Activated CD4-positive, alpha-beta T cell treated with anti-CD3 and anti-CD28 coated beads, Interleukin-2, amount 50 U/mL, for 24 hours (primary cell): ENCODE results near the gene COBLL1.

Experiments used
- DNase-seq, 2 donors: peaks; one replicate each; pipeline ENCODE4 v3.0.0-alpha.2; 2020; ENCODE audit warnings: low read depth in 1 of 2, low spot score in 1 of 2

The COBLL1 gene

GRCh38 chr2:164859251-164859818 lies 17.7 kb upstream of the COBLL1 start:
- no peak for DNase-seq

DNA sequence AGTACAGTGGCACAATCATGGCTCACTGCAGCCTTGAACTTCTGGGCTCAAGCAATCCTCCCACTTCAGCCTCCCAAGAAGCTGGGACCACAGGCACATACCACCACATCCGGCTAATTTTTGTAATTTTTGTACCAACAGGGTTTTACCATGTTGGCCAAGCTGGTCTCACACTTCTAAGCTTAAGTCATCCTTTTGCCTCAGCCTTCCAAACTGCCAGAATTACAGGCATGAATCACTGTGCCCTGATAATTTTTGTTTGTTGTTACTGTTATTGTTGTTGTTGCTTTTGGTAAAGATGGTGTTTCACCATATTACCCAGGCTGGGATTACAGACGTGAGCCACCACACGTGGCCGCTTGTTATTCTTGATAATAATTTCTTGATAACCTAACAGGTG lies 10.5 kb upstream of the COBLL1 start:
- DNase-seq, result no peak

DNA sequence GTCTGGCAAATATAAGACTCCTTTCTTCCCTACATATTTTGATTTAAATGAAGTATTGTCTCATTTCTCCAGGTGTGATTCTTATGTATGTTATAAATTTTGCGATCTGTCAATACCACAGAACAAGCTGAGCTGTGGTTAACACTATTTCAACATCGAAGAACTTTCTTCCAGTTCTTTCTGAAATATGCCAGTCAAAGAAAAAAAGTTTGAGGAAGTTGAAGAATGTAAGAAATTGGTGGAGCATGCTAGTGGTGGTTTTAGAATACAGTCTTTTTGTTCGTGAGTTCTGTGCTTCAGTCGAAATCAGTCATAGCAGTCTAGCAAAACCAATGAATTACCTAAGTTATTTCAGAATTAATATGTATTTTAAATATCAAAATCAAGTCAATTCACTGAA lies 8.6 kb upstream of the COBLL1 start:
- no peak for DNase-seq

GRCh38 chr2:164849506-164849905 lies 7.9 kb upstream of the COBLL1 start:
- DNase-seq, result no peak

DNA sequence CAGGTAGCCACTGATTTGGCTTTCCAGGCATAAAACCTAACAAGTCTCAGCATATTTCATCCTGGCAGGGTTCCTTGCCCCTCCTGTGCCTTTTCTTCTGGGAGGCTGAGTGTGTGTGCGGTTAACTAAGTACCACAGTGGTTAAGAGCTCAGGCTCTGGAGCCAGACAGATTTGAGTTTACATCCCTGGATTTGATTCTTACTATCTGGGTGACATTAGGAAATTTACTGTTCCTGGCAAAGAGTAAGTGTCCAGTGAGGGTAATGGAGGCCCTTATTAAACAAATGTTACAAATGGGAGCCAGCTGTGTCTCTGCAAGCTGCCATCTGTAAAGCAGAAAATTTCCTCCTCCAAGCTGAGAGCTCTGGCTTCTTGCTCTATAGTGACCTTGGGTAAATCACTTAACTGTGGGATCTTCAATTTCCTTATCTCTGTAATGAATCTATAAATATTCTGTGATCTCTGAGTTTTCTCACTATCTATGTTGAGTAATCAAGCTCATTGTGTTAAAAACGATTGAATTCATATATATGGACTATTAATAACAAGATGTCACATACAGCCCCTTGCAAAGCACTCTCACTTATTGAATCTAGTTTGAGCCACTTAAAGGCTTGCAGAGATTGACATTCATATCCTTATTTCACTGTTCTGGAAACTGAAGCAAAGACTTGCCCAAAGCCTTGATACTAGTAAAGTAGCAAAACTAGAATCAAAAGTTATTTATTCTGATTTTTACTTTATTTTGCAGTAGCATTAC lies 6.5 kb upstream of the COBLL1 start:
- no peak for DNase-seq

DNA sequence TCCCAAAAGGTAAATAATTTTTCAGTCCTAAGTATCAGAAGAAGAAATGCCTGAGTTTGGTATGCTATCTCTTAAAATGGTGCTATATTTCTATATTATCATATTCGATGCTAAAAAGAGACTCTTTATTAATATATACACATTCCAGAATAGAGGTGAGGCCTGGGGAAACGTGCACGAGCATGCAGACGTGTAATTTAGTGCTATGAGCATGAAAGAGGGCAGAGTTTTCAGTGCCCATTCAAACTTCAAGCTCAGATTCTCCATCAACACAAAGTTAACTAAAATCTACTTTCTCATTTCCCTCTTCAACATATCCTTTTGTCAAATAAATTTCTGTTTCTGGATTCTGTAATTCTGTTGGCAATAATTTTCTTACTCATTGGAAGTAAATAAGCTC lies 5.7 kb upstream of the COBLL1 start:
- DNase-seq, result no peak

- DNase-seq, result no peak
Measured at GRCh38 chr2:164846276-164846675, 4.7 kb upstream of the COBLL1 start.

GRCh38 chr2:164843346-164843911 lies 1.8 kb upstream of the COBLL1 start:
- no peak for DNase-seq

GRCh38 chr2:164842624-164842966 lies 972 bp upstream of the COBLL1 start:
- DNase-seq, result no peak

DNA sequence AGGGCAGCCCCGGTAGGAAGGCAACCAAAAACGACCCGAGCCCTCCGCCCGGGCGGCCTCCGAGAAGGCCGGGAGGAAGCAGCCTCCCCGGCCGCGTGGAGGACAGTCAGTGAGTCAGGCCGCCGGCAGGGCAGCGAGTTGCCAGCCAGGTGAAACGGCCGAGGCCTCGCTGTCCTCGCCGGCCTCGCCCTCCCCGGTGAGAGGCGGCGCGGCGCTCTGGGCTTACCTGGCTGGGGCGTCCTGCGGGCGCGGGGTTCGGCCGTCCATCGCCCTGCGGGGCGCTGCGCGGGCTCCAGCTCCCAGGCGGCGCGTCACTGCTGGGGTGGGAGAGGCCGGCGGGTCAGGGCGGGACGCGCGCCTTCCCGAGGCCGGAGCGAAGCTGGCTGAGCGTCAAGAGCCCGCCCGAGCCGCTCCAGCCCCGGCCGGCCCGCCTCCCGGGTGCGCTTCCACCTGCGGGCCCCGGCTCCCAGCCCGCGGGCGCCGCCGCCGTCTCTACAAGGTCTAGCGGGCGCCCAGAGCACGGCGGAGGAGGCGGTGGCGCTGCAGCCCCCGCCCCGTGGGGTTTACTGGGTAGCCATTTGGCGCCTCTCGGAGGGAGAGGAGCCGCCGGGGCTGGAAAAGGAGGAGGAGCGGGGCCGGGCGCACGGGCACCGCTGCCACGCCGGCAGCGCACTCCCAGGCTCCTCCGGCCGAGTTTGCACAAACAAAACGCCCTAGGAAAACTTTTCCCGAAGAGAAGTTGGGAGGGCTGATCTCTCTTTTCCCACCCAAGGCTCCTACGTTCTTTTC lies 499 bp downstream of the COBLL1 start:
- no peak for DNase-seq

DNA sequence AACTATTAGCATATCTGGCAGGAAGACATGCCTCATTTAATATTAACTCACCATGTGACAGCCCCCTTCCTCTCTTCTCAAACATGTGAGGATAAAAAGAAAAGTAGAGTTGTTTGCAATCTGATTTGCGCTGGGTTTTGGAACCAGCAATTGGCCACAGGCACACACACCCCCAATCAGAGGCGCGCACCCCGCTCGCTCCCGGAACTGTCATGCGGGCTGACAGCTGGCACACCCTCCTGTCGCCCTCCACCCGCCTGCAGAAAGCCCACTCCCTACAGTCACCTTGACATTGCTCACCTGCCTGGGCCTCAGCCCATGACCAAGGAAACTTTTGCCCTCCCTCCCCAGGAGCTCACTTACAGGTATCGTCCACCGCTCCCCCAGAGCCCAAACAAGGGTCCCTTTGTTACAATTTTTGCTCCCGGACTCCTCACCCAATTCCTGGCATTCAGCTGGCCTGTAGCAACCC lies 1.1 kb downstream of the COBLL1 start:
- DNase-seq, result no peak

DNA sequence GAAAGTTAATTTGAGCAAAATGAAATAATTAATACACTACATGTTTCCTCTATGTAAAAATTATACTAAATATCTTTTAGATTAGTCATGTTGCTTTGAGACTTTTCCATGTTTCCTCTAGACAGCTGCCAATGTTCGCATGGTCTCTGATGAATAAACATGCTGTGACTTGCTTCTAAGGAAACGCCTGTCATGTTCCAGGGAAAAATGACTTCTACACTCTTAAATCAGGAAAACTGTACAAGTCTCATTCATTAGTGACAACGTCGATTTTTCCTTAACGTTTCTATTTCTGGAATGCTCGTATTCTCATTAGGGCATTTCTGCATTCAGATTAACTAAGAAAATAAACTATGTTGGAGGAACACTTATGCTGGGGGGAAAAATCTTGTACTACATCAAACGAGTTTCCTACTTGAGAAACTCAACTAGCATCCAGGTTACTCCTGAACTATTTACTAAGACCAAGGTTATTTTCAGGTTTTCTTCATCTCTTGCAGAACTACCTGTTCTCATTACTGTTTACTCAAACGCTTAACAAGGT lies 1.6 kb downstream of the COBLL1 start:
- DNase-seq, result no peak

GRCh38 chr2:164837807-164838206 lies 3.8 kb downstream of the COBLL1 start:
- DNase-seq, result no peak

DNA sequence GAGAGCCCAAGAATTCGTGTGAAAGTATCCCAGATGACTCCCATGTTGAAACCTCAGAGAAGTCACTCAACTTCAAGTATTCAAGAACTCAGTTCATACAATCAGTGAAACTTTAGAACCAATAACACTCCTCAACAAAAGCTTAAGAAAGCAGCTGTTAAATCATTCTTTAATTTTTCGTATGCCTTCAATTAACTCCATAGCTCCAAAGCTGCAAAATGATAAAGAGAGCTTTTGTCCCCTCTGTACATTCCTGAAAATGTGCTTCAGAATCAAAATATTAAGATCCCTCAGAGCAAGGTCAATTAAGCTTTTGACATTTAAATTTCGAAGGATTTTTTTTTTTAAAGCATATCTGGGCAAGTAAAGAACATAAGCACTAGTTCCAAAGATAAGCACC lies 4.7 kb downstream of the COBLL1 start:
- no peak for DNase-seq

DNA sequence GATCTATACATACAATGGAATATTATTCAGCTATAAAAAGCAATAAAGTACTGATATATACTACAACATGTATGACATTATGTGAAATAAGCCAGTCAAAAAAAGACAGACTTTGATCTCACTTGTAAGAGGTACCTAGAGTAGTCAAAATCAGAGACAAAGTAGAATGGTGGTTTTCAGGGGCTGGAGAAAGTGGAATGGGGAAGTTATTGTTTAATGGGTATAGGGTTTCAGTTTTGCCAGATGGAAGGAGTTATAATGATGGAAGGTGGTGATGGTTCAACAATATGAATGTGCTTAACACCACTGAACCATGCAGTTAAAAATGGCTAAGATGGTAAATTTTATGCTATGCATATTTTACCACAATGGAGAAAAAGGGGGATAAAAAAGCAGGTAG lies 6.3 kb downstream of the COBLL1 start:
- no peak for DNase-seq

DNA sequence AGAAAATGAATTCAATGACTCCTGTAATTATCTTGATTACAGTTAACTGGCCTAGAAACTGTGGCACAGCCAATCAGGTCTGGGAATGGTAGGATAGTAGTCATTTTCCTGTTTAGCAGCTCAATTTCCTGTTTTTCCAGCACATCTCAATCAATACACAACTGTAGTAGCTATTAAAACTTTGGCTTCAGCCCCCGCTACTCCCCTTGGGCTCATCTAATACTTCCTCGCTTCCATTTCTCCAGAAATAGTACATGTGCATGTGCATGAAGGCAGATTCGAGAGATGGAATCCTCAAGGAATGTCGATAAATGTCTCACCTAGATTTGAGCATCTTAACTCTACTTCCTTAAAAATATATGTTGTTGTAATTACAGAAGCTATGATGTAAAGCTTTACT lies 9.7 kb downstream of the COBLL1 start:
- DNase-seq, result no peak

GRCh38 chr2:164831180-164831579 lies 10.4 kb downstream of the COBLL1 start:
- DNase-seq, result no peak

DNA sequence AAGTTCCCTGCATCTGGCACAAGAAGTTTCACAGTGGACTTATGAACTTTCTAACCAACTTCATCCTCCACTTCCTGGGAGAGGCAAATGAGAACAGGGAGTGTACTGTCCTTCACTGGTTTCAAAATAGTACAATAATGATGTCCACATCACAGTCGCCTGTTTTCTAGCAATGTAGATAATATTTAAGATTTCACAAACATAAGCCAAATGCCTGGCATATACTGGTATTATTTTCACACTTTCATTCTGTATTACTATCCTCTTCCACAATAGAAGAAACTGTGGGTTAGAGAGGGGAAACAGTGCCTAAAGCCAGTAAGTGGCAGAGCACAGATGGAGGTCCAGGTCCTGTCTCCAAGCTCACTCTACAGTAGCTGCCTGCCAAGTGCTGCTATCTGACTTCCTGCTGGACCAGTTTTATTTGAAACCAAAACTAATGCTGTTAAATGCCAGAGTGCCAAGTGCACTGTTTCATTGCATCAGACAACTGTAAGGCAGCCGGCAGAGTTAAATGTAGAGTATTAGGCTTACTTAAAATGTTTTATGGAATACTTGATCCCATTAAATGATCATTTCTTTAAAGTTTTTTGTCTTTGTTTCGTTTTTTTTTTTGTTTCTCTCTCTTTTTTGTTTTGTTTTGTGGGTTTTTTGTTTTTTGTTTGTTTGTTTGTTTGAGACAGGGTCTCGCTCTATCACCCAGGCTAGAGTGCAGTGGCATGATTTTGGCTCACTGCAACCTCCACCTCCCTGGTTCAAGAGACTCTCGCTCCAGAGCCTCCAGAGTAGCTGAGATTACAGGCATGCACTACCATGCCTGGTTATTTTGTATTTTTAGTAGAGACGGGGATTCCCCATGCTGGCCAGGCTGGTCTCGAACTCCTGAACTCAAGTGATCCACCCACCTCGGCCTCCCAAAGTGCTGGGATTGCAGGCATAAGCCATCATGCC lies 15.1 kb downstream of the COBLL1 start:
- no peak for DNase-seq

DNA sequence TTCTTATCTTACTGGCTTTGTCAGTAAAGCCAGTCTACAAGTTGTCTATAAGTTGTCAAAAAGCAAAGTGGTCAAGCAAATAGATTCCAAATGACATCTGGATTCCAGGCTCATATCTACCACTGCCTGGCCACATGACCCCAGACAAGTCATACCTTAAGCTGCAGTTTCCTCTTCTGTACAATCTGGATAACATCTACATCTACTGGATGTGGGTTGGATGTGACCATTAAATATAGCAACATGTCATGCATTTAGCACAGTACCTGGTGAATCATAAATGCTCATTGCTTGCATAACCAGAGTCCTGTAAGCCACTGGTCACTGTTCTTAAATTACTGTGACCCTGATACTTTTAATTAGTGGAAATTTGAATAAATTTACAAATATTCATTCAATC lies 16.8 kb downstream of the COBLL1 start:
- no peak for DNase-seq

DNA sequence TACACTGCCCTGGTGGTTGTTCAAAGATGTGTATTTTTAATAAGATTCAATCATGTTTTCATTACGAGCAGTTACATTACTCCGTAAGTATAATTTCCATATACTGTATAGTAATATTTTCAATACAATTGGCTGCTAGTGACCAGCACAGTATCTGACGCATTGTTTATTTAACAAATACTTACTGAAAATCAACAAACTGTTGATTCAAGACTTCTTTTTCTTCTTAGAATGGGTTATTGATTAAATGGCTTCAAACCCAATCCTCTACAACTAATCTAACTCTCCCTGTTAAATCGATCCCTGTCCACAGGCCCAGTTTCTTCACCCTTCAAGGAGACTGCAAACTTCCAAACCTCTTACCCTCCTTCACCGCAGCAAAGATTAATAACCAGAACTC lies 18.5 kb downstream of the COBLL1 start:
- no peak for DNase-seq

GRCh38 chr2:164821338-164821737 lies 20.3 kb downstream of the COBLL1 start:
- DNase-seq, result no peak
